SH-SY5Y (cell line): Measurements from ENCODE around the gene PCSK5.

Experiments used
- GATA2 ChIP-seq: IDR thresholded peaks from 2 replicates; pipeline ENCODE4 v1.6.1; 2011; ENCODE audit warnings: mild to moderate bottlenecking, low read depth, low read length
- GATA3 ChIP-seq: IDR thresholded peaks from 2 replicates; pipeline ENCODE4 v1.6.1; 2011; ENCODE audit warnings: low read depth, mild to moderate bottlenecking, low read length, moderate library complexity

- TF ChIP-seq GATA2, result no peak
- no peak for TF ChIP-seq GATA3
Measured at GRCh38 chr9:75891771-75892215, 1.3 kb downstream of the PCSK5 start.
